Astrocyte (in vitro differentiated cells and primary cell): ENCODE measurements around the gene HMOX1. TPM values are rescaled to one million over a fixed set of nuclear protein-coding genes. Genes with fewer than 3 reads are reported as not detected.

Experiments
- DNase-seq: peaks from one replicate; pipeline ENCODE4 v3.0.0-alpha.2; 2010; ENCODE audit warnings: low read depth
- FAIRE-seq: peaks from 2 replicates; lab custom pipeline; 2011; peaks lifted over from hg19 to GRCh38; lab: Jason Lieb, UNC
- H2AFZ ChIP-seq: 2 replicates; pipeline ENCODE4 v1.6.0; 2012; ENCODE audit warnings: low read depth, low read length, inconsistent platforms
- H3K27ac ChIP-seq: 2 replicates; pipeline ENCODE4 v1.5.1; 2011; ENCODE audit warnings: low read depth, low read length, inconsistent platforms
- H3K27me3 ChIP-seq: 2 replicates; pipeline ENCODE4 v1.6.0; 2011; ENCODE audit warnings: low read length, inconsistent platforms; ENCODE audit not compliant: insufficient read depth
- H3K36me3 ChIP-seq: 2 replicates; pipeline ENCODE4 v1.5.1; 2011; ENCODE audit warnings: low read length, inconsistent platforms; ENCODE audit not compliant: insufficient read depth
- H3K4me1 ChIP-seq: 2 replicates; pipeline ENCODE4 v1.5.1; 2011; ENCODE audit warnings: low read length, inconsistent platforms; ENCODE audit not compliant: insufficient read depth
- H3K4me2 ChIP-seq: 2 replicates; pipeline ENCODE4 v1.6.0; 2012; ENCODE audit warnings: low read length, inconsistent platforms
- H3K4me3 ChIP-seq: 2 replicates; pipeline ENCODE4 v1.5.1; 2011; ENCODE audit warnings: low read depth, mild to moderate bottlenecking, low read length, inconsistent platforms; ENCODE audit not compliant: insufficient read depth
- H3K79me2 ChIP-seq: 2 replicates; pipeline ENCODE4 v1.6.0; 2012; ENCODE audit warnings: mild to moderate bottlenecking, low read length, inconsistent platforms; ENCODE audit not compliant: insufficient read depth
- H3K9ac ChIP-seq: 2 replicates; pipeline ENCODE4 v1.6.0; 2012; ENCODE audit warnings: mild to moderate bottlenecking, low read length, inconsistent platforms
- H3K9me3 ChIP-seq: 2 replicates; pipeline ENCODE4 v1.5.1; 2012; ENCODE audit warnings: low read depth, mild to moderate bottlenecking, low read length, inconsistent platforms; ENCODE audit not compliant: insufficient read depth
- H4K20me1 ChIP-seq: 2 replicates; pipeline ENCODE4 v1.6.0; 2012; ENCODE audit warnings: low read length, inconsistent platforms; ENCODE audit not compliant: insufficient read depth
- H3K27ac Mint-ChIP-seq: one replicate; pipeline ENCODE4 v1.8.0; 2021; ENCODE audit warnings: mild to moderate bottlenecking, mixed read lengths; ENCODE audit not compliant: unreplicated experiment
- H3K27me3 Mint-ChIP-seq: one replicate; pipeline ENCODE4 v1.8.0; 2021; ENCODE audit warnings: low read depth, mixed read lengths; ENCODE audit not compliant: unreplicated experiment
- H3K36me3 Mint-ChIP-seq: one replicate; pipeline ENCODE4 v1.8.0; 2021; ENCODE audit warnings: low read depth, mixed read lengths; ENCODE audit not compliant: unreplicated experiment
- H3K4me1 Mint-ChIP-seq: one replicate; pipeline ENCODE4 v1.8.0; 2021; ENCODE audit warnings: low read depth, mixed read lengths; ENCODE audit not compliant: unreplicated experiment
- H3K4me3 Mint-ChIP-seq: one replicate; pipeline ENCODE4 v1.8.0; 2021; ENCODE audit warnings: mild to moderate bottlenecking, moderate library complexity, mixed read lengths; ENCODE audit not compliant: unreplicated experiment
- H3K9me3 Mint-ChIP-seq: one replicate; pipeline ENCODE4 v1.8.0; 2021; ENCODE audit warnings: mild to moderate bottlenecking, mixed read lengths; ENCODE audit not compliant: unreplicated experiment
- EZH2 ChIP-seq: IDR thresholded peaks from 2 replicates; pipeline ENCODE4 v1.6.1; 2012; ENCODE audit warnings: mild to moderate bottlenecking, low read length, inconsistent platforms; ENCODE audit not compliant: insufficient read depth
- total RNA-seq: library from RNA; stranded (reverse); gene quantifications from 2 replicates; pipeline ENCODE4 v1.2.1, GENCODE V29; 2021
- TF ChIP-seq, protein P1 (sequence below): IDR thresholded peaks from 2 replicates; pipeline ENCODE4 v1.5.1; 2011; ENCODE audit warnings: low read depth, mild to moderate bottlenecking, inconsistent platforms, low read length, moderate library complexity; ENCODE audit not compliant: insufficient read depth

The HMOX1 gene
- total RNA-seq, 1 donor from 2014 or later = 17.0 TPM

DNA sequence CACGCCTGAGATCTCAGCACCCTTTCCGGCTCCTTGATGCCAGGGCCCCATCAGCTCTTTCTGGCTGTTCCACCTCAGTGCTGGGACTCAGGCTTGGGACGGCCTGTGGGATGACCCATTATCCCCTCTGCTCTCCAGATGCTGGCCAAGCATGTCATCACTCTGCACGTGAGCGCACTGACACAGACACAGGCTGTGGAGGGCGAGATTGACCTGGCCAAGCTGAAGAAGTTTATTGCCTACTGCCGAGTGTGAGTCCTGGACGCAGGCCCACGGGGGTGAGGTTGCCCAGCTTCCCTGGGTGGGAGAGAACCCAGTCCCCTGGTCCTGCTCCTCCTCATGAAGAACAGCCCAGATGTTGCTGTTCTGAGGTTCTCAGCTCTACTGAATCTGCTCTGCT lies 36.7 kb downstream of the HMOX1 start:
- Histone ChIP-seq H3K9ac (no peak overlapping the region), H3K79me2 (no peaks in the 10 kb centered on the region), H3K9me3 (no peaks in the 10 kb centered on the region), H3K36me3 (peaks cover 17% of the 10 kb centered on the region), H2AFZ (no peak overlapping the region), H3K4me1 (no peaks in the 10 kb centered on the region), H3K27ac (no peak overlapping the region), H3K4me3 (no peak overlapping the region), H3K4me2 (no peak overlapping the region), H3K27me3 (no peaks in the 10 kb centered on the region), H4K20me1 (no peaks in the 10 kb centered on the region)
- FAIRE-seq (no peak), DNase-seq (no peak)
- Mint-ChIP-seq H3K4me1 (no peaks in the 10 kb centered on the region), H3K4me3 (no peak overlapping the region), H3K9me3 (peaks cover 2% of the 10 kb centered on the region), H3K27me3 (no peaks in the 10 kb centered on the region), H3K36me3 (peaks cover 21% of the 10 kb centered on the region), H3K27ac (no peak overlapping the region)
- TF ChIP-seq EZH2 = no peak
- TF ChIP-seq, protein P1, sequence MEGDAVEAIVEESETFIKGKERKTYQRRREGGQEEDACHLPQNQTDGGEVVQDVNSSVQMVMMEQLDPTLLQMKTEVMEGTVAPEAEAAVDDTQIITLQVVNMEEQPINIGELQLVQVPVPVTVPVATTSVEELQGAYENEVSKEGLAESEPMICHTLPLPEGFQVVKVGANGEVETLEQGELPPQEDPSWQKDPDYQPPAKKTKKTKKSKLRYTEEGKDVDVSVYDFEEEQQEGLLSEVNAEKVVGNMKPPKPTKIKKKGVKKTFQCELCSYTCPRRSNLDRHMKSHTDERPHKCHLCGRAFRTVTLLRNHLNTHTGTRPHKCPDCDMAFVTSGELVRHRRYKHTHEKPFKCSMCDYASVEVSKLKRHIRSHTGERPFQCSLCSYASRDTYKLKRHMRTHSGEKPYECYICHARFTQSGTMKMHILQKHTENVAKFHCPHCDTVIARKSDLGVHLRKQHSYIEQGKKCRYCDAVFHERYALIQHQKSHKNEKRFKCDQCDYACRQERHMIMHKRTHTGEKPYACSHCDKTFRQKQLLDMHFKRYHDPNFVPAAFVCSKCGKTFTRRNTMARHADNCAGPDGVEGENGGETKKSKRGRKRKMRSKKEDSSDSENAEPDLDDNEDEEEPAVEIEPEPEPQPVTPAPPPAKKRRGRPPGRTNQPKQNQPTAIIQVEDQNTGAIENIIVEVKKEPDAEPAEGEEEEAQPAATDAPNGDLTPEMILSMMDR = no peak

DNA sequence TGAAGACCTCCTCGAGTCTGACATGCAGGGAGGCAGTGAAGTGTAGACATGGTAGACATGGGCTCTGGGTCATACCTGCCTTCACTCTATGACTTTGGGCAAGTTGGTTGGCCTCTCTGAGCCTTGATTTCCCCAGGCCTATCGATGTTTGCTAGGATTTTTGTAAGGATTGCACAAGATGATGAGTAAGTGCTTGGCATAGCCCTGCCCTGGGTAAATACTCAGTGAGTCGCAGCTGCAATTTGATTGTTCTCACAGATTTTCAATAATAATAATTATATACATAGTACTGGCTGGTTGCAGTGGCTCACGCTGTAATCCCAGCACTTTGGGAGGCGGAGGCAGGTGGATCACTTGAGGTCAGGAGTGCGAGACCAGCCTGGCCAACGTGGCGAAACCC lies 37.2 kb downstream of the HMOX1 start:
- Mint-ChIP-seq H3K27ac (no peak overlapping the region), H3K36me3 (peaks cover 21% of the 10 kb centered on the region), H3K27me3 (no peaks in the 10 kb centered on the region), H3K4me3 (no peak overlapping the region), H3K9me3 (peaks cover 2% of the 10 kb centered on the region), H3K4me1 (no peaks in the 10 kb centered on the region)
- no peak overlapping the region for H3K27ac ChIP-seq
- peaks cover 17% of the 10 kb centered on the region for H3K36me3 ChIP-seq
- H3K79me2 ChIP-seq = no peaks in the 10 kb centered on the region
- H3K4me2 ChIP-seq = no peak overlapping the region
- TF ChIP-seq, protein P1 = no peak
- TF ChIP-seq EZH2 = no peak
- no peaks in the 10 kb centered on the region for H3K4me1 ChIP-seq
- no peak overlapping the region for H3K4me3 ChIP-seq
- H4K20me1 ChIP-seq = no peaks in the 10 kb centered on the region
- H3K27me3 ChIP-seq = no peaks in the 10 kb centered on the region
- H3K9me3 ChIP-seq = no peaks in the 10 kb centered on the region
- no peak for FAIRE-seq
- no peak overlapping the region for H3K9ac ChIP-seq
- no peak for DNase-seq
- no peak overlapping the region for H2AFZ ChIP-seq

DNA sequence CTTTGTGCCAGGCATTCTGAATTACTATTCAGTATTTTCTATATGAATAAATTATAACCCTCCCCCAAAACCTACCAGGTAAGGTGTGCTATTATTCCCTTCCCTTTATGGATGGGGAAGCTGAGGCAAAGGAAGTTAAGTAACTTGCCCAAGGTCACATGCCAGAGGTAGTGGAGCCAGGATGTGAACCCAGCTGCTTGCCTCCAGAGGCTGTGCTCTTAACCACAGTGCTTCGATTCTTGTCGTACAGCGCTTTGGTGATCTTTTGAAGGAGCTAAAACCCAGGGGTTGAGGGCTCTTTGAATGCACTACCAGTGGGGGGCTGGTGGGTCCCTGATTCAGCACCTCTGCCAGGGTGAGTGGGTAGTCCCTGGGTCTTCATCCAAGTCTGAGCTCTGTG lies 37.8 kb downstream of the HMOX1 start:
- H3K9me3 Mint-ChIP-seq = peaks cover 2% of the 10 kb centered on the region
- peaks cover 17% of the 10 kb centered on the region for H3K36me3 ChIP-seq

More for the DNA sequence above, 37.8 kb downstream of the HMOX1 start:
- Histone ChIP-seq H3K9ac (no peak overlapping the region), H3K4me3 (no peak overlapping the region), H3K79me2 (no peaks in the 10 kb centered on the region), H3K9me3 (no peaks in the 10 kb centered on the region), H3K27me3 (no peaks in the 10 kb centered on the region), H4K20me1 (no peaks in the 10 kb centered on the region), H3K27ac (no peak overlapping the region), H3K4me1 (no peaks in the 10 kb centered on the region), H2AFZ (no peak overlapping the region), H3K4me2 (no peak overlapping the region)
- DNase-seq = no peak
- no peak overlapping the region for H3K4me3 Mint-ChIP-seq
- TF ChIP-seq EZH2 = no peak
- TF ChIP-seq, protein P1 = no peak
- no peak overlapping the region for H3K27ac Mint-ChIP-seq
- H3K27me3 Mint-ChIP-seq = no peaks in the 10 kb centered on the region
- peaks cover 26% of the 10 kb centered on the region for H3K36me3 Mint-ChIP-seq
- FAIRE-seq = no peak
- no peaks in the 10 kb centered on the region for H3K4me1 Mint-ChIP-seq
